GM18867 (cell line): ENCODE measurements around the gene ADAMTS3.

Experiments used
- ATAC-seq: cut with Tn5 transposase; IDR thresholded peaks from one replicate; pipeline ENCODE4 v1.9.1; 2021; ENCODE audit warnings: mild to moderate bottlenecking, moderate library complexity; ENCODE audit not compliant: unreplicated experiment

The ADAMTS3 gene

DNA sequence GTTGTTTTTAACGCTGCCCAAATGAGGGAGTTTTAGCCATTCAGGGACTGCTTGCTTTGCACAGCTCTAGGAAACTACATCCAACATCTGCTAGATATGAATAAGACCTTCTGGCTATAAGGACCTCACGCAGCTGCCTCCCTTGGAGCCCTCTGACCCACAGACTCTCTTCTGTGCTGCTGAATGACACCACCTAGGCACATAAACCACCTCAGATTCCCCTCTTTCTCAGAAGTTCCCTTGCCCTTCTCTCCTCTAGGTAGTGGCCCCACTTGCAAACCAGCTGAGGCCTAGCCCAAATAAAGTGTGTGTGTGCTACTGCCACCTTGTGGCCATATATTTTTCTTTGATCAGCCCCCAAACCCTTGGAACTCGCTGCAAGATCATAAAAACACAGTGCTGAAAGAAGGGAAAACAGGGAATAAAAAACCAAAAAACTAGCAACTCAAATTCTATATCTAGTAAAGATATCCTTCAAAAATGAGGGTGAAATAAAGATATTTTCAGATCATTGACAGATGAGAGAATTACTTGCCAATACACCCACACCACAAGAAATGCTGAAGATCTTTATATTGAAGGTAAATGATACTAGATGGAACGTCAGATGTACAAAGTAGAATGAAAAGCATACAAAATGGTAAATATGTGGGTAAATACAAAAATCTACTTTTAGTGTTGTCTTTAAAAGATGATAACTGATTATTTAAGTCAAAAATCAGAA is 265.9 kb downstream of the ADAMTS3 start:
- peak; percentile 95 for ATAC-seq

DNA sequence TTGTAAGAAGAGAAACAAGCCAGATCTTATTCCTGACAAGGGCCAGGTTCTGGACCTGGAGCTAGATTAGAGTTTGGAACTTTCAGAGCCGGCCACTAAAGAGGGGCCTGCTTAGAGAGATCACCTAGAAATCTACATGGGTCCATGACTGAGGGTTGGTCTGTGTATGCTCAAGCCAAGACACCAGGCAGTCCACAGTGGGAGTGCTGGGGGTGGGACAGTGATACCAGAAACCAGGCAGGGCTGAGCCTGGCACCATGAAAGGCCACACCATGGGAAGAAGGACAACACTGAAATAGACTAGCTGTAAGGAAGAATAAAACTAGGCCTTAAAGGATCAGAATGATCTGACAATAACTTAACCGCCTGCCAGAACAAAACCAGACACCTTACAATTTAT is 267.3 kb downstream of the ADAMTS3 start:
- no peak for ATAC-seq

DNA sequence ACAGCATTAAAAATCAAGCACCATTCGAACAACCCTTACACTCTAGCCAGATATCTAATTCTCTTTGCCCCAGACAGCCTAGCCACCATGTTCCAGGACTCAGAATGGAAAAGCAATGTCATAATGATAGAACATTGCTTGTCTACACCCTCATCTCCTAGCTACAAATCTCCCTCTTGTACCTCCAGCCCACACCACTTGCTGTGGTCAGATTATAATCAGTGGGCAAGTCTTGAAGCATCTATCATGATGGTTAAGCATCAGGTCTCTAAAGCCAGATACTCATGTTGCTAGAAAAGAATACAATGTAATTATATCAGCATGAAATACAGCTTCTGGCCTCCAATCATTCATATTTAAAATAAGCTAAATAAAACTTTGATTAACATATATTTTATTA is 268.9 kb downstream of the ADAMTS3 start:
- no peak for ATAC-seq

- ATAC-seq, result peak; percentile 92
Observed at GRCh38 chr4:72295966-72296557, 273.0 kb downstream of the ADAMTS3 start.

- no peak for ATAC-seq
Observed at GRCh38 chr4:72290737-72291136, 278.3 kb downstream of the ADAMTS3 start.

DNA sequence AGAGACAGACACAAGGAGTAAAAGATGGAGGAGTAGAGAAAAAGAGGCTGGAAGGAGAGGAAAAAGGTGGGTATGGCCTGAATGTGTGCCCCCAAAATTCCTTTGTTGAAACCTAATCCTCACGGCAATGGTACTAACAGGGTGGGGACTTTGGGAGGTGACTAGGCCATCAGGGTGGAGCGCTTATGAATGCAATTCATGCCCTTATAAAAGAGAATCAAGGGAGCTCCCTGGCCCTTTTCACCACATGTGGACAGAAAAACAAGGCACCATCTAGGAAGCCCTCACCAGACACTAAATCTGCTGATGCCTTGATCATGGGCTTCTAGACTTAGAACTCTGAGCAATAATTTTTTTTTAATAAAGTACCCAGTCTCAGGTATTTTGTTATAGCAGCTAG is 282.1 kb downstream of the ADAMTS3 start:
- no peak for ATAC-seq

- ATAC-seq, result peak; percentile 50
Observed at GRCh38 chr4:72286185-72286584, 282.8 kb downstream of the ADAMTS3 start.

- ATAC-seq, result peak; percentile 67
Observed at GRCh38 chr4:72283357-72283756, 285.7 kb downstream of the ADAMTS3 start.

- peak; percentile 50 for ATAC-seq
Observed at GRCh38 chr4:72280252-72280651, 288.8 kb downstream of the ADAMTS3 start.

- no peak for ATAC-seq
Observed at GRCh38 chr4:72275381-72275780, 293.6 kb downstream of the ADAMTS3 start.

DNA sequence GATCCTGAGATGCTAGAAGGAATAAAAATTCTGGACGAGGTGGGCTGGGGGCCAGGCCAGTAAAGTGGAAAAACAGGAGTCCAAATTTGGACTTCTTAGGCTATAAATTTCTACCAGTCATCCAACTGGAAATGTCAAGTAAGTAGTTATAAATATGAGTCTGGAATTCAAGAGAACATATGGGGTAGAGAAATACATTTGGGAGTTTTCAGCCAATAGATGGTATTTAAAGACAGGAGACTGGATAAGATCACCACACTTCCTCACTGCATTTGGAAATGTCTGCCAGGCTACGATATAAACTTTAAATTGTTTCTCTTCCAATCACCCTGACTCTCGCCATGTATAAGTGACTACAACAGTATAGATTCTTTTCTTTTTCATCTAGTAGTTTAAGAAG is 294.8 kb downstream of the ADAMTS3 start:
- no peak for ATAC-seq

- no peak for ATAC-seq
Observed at GRCh38 chr4:72255269-72255668, 313.8 kb downstream of the ADAMTS3 start.

- ATAC-seq, result no peak
Observed at GRCh38 chr4:72243641-72244040, 325.4 kb downstream of the ADAMTS3 start.

- ATAC-seq, result no peak
Observed at GRCh38 chr4:72239487-72240116, 329.4 kb downstream of the ADAMTS3 start.
